ENCODE measurements around the gene RAF1. TPM values are rescaled to one million over a fixed set of nuclear protein-coding genes. Genes with fewer than 3 reads are reported as not detected.
A peak's percentile ranks its signal among the peaks of the same experiment; 100 is the strongest.

Gene RAF1
- total and polyA plus RNA-seq, 2 of the 13 experiments (the other 11 are each of a cell fraction or from before 2014, with no cell fraction given) = 72.2 to 91.4 TPM

DNA sequence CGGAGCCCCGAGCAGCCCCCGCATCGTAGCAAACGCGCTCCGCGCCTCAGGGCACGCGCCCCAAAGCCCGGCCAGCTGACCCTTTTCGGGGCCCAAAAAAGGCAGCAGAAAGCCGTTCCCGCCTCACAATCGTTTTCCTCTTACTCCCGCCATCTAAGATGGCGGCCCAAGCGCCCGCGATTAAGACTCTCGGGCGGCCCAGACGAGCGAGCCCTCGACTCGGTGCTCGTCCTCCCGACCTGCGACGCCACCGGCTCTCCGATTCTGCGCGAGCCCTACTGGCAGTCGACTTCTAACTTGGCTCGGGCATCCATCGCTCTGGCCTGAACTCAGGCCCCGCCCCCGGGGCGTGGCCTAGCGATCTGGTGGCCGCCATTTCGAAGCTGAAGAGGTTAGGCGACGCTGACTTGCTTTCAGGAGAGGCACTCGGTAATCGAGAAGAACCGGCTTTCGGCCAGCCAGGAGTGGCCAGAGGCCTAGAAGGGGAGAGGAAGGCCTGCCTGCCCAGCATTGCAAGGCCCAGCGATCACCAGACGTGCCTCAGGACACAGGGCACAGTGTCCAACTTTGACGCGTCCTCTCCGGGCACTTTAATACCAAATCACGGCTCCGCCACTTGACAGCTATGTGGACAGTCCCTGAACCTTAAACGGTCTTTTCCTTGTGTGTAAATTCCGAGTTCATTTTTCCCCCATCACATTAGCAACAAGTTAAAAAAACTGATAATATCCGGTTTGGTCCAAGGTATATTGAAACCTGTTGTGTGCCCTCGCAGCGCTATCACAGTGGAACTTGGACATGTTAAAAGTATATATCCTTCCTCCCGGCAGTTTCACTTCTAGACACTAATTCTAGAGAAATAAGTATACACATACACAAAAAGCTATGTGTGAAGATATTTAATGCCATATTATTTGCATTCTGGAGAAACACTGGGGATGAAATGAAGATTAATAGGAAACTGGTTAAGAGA, at the start of gene RAF1 (continued):
- TF ChIP-seq, protein P1, sequence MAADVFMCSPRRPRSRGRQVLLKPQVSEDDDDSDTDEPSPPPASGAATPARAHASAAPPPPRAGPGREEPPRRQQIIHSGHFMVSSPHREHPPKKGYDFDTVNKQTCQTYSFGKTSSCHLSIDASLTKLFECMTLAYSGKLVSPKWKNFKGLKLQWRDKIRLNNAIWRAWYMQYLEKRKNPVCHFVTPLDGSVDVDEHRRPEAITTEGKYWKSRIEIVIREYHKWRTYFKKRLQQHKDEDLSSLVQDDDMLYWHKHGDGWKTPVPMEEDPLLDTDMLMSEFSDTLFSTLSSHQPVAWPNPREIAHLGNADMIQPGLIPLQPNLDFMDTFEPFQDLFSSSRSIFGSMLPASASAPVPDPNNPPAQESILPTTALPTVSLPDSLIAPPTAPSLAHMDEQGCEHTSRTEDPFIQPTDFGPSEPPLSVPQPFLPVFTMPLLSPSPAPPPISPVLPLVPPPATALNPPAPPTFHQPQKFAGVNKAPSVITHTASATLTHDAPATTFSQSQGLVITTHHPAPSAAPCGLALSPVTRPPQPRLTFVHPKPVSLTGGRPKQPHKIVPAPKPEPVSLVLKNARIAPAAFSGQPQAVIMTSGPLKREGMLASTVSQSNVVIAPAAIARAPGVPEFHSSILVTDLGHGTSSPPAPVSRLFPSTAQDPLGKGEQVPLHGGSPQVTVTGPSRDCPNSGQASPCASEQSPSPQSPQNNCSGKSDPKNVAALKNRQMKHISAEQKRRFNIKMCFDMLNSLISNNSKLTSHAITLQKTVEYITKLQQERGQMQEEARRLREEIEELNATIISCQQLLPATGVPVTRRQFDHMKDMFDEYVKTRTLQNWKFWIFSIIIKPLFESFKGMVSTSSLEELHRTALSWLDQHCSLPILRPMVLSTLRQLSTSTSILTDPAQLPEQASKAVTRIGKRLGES (CRISPR knock-in tag; IDR thresholded peaks at IDR 0.05; ENCODE audit: borderline replicate concordance) = no peak
- 0 out of 2 replicates have a peak, but pooled peaks have one; percentile 28 for TF ChIP-seq ZBTB39 (CRISPR knock-in tag; IDR thresholded peaks at IDR 0.05)
- peak; percentile 45; the same call in 1 of the 2 replicates for TF ChIP-seq NR2F2 (IDR thresholded peaks at IDR 0.05; ENCODE audit: borderline replicate concordance, low read depth)
- peak; percentile 56; the same call in 1 of the 2 replicates for TF ChIP-seq NFYB (CRISPR knock-in tag; IDR thresholded peaks at IDR 0.05)
- no peak for TF ChIP-seq ZNF143 (CRISPR knock-in tag; IDR thresholded peaks at IDR 0.05)
- TF ChIP-seq MTA1 (CRISPR knock-in tag; IDR thresholded peaks at IDR 0.05; ENCODE audit: borderline replicate concordance) = peak; percentile 52; the same call in 1 of the 2 replicates
- no peak for TF ChIP-seq LBX2 (CRISPR knock-in tag; IDR thresholded peaks at IDR 0.05; ENCODE audit: borderline replicate concordance)
- no peak for TF ChIP-seq ZNF24 (IDR thresholded peaks at IDR 0.05)
- TF ChIP-seq MEF2D (CRISPR knock-in tag; IDR thresholded peaks at IDR 0.05) = 0 out of 2 replicates have a peak, but pooled peaks have one; percentile 55
- TF ChIP-seq ZSCAN25 (CRISPR knock-in tag; IDR thresholded peaks at IDR 0.05) = no peak; the same call in 1 of the 2 replicates
- no peak for TF ChIP-seq ZNF333 (CRISPR knock-in tag; IDR thresholded peaks at IDR 0.05; ENCODE audit: borderline replicate concordance)
- TF ChIP-seq HNF4G (IDR thresholded peaks at IDR 0.05; ENCODE audit: borderline replicate concordance, low read depth, low read length) = no peak
- TF ChIP-seq HNF4G (CRISPR knock-in tag; IDR thresholded peaks at IDR 0.05; ENCODE audit: borderline replicate concordance, low read depth) = 0 out of 2 replicates have a peak, but pooled peaks have one; percentile 64
- TF ChIP-seq ATF2 (CRISPR knock-in tag; IDR thresholded peaks at IDR 0.05) = peak; percentile 70
- no peak for TF ChIP-seq ZNF850 (CRISPR knock-in tag; conservative IDR thresholded peaks at IDR 0.05)
- peak; percentile 90 for TF ChIP-seq SAP130 (CRISPR knock-in tag; IDR thresholded peaks at IDR 0.05; ENCODE audit: low read depth)
- TF ChIP-seq, protein P2, sequence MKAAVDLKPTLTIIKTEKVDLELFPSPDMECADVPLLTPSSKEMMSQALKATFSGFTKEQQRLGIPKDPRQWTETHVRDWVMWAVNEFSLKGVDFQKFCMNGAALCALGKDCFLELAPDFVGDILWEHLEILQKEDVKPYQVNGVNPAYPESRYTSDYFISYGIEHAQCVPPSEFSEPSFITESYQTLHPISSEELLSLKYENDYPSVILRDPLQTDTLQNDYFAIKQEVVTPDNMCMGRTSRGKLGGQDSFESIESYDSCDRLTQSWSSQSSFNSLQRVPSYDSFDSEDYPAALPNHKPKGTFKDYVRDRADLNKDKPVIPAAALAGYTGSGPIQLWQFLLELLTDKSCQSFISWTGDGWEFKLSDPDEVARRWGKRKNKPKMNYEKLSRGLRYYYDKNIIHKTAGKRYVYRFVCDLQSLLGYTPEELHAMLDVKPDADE (CRISPR knock-in tag; IDR thresholded peaks at IDR 0.05) = no peak
- TF ChIP-seq ZSCAN22 (CRISPR knock-in tag; IDR thresholded peaks at IDR 0.05) = peak; percentile 60; the same call in 1 of the 2 replicates
- no peak for TF ChIP-seq ZNF879 (CRISPR knock-in tag; IDR thresholded peaks at IDR 0.05)
